Measurements from ENCODE around the gene SAMMSON.

Gene SAMMSON

DNA sequence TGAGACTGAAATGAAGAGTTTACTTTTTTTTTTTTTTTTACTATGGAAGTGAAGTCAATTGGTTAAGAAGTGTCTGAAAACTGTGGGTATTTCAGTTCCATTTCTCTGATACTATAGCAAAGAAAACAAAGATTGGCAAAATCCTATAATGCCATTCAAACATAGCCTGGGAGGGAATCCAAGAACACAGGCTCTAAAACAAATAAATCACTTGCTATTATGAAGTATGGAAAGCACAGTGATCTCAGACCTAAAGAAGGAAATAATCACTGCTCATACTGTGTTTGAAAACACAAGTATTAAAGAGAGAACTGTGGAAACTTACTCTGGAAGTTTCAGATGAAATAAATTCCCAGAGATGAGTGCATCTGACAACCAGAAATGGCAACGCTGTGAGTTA is 12.0 kb downstream of the SAMMSON start:
- no peak for DNase-seq (ENCODE audit: low read depth, low spot score)

DNA sequence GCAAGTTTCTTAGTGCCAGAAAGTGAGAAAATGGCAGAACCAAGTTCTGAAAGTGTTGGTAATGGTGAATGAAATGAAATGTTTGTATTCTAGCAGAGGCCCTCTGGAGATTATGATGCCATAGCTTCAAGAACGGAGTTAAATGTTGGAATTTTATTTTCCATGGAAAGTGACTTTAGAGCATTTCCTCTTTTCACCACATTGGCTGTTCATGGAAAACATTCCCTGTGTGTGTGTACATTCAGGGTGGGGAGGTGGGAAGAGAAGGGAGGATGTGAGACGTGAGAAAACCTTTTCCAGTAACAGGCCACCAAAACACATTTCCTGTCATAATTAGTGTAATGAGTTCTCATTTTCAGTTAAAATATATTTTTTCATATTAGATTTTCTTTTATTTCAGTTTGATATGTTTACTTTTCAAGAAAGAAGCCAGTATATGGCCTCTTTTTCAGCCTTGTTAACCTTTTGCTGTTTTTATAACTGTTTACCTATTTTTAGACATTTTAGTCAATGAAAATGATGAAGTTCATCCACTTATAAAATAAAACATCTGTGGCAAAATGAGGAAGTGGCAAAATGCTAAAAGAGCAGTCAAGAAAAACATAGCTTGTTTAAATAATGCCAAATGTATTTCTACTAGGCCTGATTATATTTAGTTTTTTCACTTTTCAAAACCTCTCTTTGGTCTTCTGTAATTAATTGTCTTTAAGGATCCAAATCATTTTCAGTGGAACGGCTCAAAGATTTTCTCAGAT is 21.6 kb downstream of the SAMMSON start:
- no peak for DNase-seq (ENCODE audit: low read depth, low spot score)

DNA sequence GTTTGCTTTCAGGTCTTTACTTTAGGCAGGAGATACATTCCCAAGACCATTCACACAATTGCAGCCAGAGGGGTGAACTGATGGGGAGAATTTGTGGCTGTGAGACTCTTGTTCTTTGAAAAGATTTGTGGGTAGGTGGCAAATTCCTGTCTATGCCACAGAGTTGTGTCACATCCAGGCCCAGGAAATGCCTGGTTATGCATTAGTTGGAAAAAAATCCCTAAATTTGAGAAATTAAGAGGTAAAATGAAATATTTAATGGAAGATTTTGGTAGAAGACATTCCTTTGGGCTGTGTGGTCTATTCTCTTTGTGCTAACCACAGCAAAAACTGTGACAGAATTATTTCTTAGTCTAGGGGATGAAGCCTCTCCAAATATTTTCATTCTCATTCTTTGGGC is 28.8 kb downstream of the SAMMSON start:
- no peak for DNase-seq (ENCODE audit: low read depth, low spot score)

DNA sequence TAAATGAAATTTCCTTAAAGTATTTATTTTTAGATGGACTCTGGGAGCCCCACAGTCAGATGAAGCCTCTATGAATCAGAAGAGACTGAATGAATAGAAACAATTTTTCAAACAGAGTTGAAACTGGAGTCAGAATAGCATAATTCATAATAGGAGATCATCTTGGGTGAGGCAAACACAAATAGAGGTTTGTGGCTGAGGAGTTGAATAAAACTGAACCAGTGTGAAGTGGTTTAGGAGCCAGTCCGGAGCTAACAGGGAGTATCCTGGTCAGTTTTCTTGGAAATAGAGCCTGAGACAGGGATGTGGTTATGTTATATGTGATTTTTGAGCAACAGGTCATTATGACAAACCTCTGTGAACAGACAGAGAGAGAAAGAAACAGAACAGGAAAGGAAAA is 39.2 kb downstream of the SAMMSON start:
- DNase-seq (ENCODE audit: low read depth, low spot score), result no peak

DNA sequence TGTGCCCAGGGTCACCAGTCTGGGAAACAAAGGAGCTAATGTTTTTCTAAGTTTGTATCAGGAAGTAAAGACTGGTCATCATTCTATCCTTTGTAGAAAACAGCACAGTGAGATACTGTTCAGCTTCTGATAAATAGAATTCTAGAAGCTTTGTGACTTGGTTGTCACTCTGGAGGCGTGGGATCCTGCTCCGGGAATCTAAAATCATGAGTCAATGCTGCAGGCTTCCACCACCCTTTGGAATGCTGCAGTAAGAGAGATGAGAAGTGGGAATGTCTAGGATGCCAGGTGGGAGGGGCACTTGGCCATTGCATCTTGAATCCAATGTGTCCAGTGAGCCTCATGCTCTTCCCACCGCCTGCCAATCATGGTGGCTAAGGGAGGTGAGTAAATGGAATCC is 40.9 kb downstream of the SAMMSON start:
- DNase-seq (ENCODE audit: low read depth, low spot score), result peak; percentile 2

DNA sequence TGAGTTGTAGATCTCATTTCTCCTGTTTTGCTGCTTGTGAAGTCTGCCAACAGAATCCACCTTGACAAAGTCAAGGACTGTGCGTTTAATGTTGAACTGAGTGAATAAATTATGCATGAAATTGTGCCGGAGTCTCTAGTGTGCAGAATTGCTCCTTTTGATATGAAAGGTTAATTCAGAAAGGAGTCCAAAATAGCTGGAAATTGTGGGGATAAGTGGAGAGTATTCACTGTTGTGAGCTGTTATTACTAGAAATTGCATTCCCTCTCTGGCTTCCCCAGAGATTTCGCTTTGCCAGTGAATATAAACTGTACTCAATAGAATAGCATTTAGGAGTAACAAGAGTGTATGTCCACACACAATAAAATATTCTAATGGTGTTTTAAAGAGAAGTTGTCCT is 43.1 kb downstream of the SAMMSON start:
- DNase-seq (ENCODE audit: low read depth, low spot score), result no peak

DNA sequence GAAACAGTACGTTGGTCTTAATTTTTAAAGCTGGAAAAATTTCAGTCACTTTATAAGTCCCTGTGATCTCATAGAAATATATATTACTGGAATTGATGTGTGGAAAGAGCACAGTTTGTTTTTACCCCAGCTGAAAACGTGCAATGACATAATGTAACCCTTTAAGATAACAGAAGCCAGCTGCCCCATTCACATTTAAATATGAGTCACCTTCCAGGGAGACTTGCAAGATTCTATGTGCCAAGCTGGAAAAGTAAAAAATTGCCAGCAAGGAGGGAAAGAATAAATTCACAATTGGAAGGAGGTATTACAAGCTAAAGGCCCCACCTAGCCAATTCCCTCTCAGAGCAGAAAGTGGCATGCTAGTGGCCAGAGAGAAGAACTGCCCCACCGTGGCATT is 50.2 kb downstream of the SAMMSON start:
- DNase-seq (ENCODE audit: low read depth, low spot score), result no peak

DNA sequence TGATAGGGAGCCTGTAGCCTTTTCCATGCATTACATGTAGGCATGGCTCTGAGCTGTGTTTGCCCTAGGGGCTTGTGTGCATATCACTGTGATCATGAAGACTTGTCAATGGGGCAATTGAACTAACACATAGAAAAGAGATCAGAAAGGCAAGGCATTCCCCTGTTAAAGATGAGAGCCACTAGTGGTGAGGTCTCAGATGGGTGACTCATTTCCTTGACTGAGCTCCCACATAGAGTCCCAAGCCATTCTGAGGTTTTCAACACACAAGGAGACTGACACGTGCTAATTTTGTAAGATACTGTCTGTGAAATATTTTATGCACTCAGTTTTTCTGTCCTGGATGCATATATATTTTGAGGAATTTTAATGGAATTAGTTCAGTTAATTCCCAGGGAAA is 53.8 kb downstream of the SAMMSON start:
- no peak for DNase-seq (ENCODE audit: low read depth, low spot score)

DNA sequence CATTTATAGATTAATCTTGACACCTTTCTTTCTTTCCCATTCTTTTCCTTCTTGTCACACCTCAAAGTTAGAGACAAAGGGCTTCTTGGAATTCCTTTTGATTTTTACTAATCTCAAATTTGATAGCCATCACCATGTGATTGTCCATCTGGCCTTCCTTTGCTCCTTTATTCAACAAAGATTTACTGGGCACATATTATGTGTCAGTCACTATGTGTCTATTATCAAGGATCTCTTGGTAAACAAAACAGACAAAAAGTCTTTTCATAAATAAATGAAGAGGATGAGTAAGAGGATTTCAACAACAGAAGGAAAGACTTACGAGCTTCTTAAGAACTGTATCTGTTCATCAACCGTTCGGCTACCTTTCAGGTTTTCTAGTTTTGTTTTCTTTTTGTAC is 56.5 kb downstream of the SAMMSON start:
- no peak for DNase-seq (ENCODE audit: low read depth, low spot score)

DNA sequence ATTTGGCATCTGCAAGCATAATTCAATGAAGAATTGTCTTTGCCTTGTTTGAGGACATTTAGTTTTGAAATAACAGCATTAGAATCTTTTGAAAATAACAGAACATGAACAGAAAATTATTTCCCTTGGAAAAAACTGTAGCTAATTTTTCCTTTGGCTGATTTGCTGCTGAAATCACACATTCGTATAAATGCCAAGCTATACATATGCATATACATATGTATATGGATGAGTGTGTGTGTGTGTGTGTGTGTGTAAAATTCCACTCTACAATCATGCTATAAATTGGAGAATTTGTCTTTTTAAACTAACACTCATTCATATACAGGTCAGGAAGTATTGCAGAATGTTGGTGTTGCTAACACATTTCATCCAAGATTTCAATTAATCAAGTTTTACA is 57.9 kb downstream of the SAMMSON start:
- DNase-seq (ENCODE audit: low read depth, low spot score), result no peak

DNA sequence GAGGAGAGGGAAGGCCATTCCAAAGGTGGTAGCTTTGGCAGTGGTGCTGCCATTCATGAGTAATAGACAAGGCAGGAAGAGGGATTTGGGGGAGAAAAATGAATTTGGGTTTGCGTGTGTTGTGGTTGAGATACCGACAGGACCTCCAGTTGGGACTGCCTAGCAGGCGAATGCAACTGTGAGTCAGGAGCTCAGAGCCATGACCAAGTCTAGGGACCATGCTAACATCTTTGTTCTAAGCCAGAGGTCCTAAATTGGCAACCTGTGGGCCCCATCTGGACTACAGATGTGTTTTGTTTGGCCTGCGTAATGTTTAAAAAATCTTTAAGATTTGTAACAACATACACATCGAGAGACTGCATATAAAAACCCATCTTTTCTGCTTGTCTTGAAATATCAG is 61.6 kb downstream of the SAMMSON start:
- DNase-seq (ENCODE audit: low read depth, low spot score), result no peak

DNA sequence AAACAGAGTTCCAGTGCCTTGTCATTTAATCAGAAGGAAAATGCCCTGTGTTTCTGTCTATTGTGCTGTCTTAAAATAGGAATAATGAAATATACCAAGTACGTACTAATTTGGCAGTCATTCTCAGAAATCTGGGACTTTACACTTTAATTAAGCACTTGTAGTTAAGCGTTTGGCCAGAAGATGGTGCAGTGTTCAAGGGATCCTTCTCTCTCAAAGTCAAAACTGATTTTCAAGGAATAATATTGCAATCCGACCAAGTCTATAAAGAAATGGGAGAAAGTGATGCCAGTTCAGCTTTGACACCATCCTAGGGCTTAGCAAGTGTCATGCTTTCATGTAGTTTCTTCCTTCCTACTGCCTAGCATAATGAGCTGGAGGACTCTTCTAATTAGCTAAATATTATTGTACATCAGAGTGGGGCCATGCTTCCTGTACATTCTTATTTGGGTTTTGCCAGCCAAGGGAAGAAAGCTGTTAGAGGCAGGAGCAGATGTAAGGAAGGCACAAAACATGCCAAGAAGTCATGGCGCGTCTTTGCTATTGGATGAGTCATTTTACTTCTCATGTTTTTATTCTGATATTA is 64.8 kb downstream of the SAMMSON start:
- DNase-seq (ENCODE audit: low read depth, low spot score), result no peak

DNA sequence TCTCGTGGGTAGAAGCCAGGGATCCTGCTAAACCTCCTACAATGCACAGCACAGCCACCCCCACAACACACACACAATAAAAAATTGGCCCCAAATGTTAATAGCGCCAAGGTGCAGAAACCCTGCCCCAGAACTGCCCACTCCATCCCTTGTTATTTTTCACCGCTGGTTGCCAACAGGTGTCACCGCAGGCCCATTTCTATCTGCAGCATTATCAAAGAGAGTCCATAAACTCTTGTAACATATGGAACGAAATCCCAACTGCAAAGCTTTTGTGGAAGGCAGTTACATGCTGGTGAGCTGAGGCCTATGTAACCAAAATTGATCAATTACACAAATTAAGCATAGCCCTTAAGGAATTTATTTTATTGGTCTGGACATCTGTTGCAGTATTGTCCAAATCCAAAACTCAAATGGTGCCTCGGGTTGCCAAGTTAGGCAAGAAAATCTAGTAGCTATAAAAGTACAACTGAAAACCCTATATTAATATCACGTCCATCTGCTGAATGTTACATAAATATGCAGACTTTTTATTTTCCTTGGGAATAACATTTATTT is 66.2 kb downstream of the SAMMSON start:
- DNase-seq (ENCODE audit: low read depth, low spot score), result peak; percentile 13

DNA sequence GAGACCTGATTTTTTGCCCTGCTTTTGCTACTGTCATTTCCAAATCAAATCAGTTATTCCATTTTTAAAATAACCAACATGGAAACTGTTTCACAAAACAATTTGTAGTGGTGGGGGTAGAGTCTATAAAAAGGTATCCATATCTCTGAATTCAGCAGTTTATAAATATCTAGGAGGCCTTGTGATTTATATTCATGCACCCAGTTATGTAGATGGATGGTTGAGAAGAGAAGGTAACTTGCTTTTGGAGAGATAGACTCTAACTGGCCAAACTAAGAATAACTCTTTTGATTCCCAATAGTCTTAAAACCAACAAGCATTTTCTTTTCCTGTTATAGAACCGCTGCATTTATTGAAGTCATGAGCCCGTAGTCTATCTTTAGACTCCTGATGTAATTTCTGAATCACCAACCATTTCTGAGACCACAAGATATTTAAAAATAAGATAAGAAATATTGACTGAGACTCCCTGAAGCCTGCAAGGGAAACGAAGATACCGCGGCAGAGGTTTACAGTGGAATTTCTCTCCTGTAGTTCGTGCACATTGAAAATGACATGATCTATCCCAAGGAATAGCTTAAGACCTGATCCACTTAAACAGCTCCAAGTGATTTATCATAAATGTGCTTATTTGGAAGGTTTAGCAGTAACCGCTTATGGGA is 68.5 kb downstream of the SAMMSON start:
- DNase-seq (ENCODE audit: low read depth, low spot score), result no peak

DNA sequence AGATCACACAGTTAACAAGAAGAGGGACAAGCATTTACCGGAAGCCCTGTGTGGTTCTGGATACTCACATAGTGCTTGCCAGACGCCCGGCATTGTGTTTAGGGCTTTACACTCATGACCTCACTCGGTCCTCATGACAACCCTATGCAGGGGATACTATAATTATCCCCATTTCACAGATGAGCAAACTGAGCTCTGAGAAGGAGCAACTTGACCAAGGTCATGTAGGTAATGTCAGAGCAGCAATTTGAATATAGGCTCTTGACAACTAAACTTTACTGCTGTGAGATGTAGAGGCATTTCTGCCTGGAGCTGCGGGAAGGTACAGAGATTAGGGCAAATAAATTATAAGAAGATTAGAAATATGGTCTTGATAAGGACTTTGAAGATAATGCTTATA is 70.0 kb downstream of the SAMMSON start:
- no peak for DNase-seq (ENCODE audit: low read depth, low spot score)

DNA sequence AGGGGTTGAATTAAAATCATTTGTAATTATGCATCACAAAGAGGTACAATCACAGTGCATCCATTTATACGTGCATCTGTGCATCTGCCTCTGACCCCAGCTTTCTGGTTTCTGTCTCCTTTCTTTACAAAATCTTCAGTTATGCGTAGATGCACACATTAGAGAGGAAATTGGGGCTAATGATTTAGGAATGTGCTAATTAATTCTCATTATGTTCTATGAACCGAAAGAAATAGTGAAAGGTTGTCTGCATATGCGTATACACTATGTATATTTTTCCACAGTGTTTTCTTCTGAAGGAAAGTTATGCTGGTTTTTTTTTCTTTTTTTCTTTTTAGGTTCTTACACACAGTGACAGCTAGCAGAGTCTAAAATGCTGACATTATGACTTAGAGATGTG is 71.6 kb downstream of the SAMMSON start:
- no peak for DNase-seq (ENCODE audit: low read depth, low spot score)

DNA sequence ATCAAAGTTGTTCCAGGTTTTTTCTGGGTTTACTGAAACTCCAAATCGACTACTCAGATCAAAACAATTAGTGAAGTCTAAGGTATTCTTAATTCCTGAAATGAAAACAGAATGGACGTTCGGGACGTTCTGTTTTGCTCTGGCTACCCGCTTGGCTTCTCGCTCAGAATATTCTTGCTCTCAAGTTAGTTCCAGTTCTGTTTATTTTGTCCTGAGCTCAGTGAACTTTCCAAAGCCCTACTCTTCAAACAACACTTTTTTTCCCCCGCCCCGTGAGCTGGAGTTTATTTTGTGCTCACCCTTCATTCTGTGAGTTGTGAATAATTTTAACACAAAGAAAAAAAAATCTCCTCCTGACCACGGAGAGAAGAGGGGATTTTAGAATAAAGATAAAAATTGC is 72.6 kb downstream of the SAMMSON start:
- DNase-seq (ENCODE audit: low read depth, low spot score), result no peak

DNA sequence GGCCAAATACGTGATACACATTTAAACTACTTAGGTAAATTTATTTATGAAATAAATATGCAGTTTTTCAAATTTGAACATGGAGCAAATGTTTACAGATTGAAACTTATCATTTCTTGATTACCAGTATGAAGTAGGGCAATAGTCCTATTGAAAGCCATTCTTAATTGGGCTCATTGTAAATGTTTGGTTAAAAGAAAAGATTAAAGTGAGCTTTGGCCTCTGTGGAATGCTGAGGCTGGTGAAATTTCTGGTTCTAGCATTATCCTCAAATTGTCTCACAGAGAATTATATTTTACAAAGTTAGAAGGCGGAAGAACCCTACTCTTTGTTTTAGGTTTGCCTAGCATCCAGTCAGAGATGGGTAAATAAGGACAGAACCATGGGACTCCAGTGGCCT is 73.2 kb downstream of the SAMMSON start:
- no peak for DNase-seq (ENCODE audit: low read depth, low spot score)

DNA sequence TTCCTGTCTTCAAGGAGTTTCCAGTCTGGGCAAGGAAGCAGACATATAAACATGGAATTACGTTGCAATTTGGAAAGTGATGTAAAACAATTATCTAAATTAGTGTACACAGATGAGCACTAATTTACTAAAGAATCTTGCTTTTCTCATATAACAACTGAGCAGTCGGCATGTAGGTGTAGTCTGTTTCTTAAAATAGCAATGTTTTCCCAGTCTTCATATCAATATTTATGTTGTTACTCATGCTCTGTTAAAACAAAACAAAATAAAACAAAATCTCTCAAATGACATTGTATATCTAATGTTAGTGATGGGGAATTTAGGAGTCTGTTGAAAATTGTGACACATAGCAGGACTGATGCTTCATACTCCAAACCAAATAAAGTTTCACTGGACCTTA is 75.6 kb downstream of the SAMMSON start:
- no peak for DNase-seq (ENCODE audit: low read depth, low spot score)

DNA sequence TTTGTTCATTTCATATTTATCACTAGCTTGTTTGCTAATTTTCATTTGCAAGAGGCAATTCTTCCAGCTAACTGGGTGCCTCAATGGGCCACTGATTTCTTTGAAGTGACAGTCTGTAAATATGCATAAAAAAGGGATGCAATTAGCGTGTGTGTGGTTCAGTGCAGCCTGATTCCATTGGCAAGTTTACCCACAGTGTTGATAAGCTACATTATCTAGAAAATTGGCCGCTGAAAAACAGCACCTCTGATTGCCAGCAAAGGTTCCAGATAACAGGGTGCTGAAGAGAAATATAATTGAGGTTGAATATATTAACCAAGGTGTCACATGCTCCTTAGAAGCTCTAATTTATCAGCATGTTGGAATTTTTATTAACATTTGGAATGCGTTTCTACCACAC is 76.9 kb downstream of the SAMMSON start:
- DNase-seq (ENCODE audit: low read depth, low spot score), result no peak

DNA sequence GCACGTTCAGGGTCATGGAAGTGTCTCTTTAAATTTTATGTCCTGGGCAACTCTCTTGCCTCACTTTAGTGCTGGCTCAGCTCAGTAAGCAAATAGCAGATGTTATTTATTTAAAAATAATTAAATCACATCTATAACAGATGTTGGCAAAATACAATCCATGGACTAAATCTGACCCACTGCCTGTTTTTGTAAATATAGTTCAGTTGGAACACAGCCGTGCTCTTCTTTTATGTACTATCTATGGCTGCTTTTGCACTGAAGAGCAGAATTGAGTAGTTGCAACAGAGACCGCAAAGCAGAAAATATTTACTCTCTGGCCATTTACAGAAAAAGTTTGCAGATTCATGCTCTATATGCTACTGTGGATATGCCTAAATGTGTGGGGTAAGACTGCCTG is 79.2 kb downstream of the SAMMSON start:
- no peak for DNase-seq (ENCODE audit: low read depth, low spot score)

DNA sequence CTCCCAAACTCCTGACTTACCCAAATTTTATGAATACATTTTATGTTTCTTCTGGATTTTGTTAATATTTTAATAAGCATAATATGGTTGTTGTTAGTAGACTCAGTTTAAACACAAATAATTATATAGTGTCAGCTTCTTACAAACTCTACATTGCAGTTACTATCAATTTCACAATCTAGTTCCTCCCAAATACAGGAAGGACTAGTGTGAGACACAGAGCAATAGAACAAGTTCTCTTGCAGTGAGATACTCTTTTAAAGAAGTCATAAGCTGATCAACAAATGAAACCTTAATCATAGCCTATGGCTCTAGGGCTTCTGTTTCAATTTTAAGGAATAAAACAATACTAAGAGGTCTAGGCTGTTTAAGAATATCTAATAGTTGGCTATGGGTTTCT is 86.1 kb downstream of the SAMMSON start:
- no peak for DNase-seq (ENCODE audit: low read depth, low spot score)

DNA sequence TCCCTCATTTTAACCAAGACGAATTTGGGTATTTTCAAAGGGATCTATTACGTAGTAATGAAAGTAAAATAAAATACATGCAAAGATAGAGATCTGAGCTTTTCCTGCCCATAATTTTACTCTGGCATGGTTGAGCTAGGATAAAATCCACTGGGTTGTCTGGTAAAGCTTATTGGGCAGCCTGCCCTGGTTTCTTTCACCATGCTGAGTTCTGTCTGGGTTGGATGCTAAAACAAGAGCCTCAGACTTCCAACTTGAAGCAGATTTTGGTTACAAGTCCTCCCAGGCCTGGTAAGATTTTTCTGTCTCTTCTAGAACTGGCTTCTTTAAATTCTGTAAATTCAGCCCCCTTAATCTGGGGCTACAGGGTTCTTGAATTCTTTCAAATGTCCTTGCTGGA is 86.8 kb downstream of the SAMMSON start:
- no peak for DNase-seq (ENCODE audit: low read depth, low spot score)

Measured in ELF-1 (cell line).